Cardiac muscle cell (in vitro differentiated cells and primary cell): ENCODE data around the gene SCGB1C2. TPM values are rescaled to one million over a fixed set of nuclear protein-coding genes. Genes with fewer than 3 reads are reported as not detected.

ENCODE experiments used
- DNase-seq, 2 donors: peaks; one replicate each; pipeline versions ENCODE4 v3.0.0 to v3.0.0-alpha.2; 2010 to 2017; ENCODE audit warnings: low read depth in 1 of 2, low spot score in 1 of 2
- H3K27ac ChIP-seq: fragments of 200-600 bp; sonication (generic); 2 replicates; pipeline ENCODE4 v1.5.1; 2016
- H3K27me3 ChIP-seq: fragments of 200-600 bp; sonication (generic); 2 replicates; pipeline ENCODE4 v1.6.0; 2016; ENCODE audit warnings: control low read depth
- H3K36me3 ChIP-seq: fragments of 200-600 bp; sonication (generic); 2 replicates; pipeline ENCODE4 v1.5.1; 2016; ENCODE audit warnings: control low read depth
- H3K4me1 ChIP-seq: fragments of 200-600 bp; sonication (generic); 2 replicates; pipeline ENCODE4 v1.8.1; 2017; ENCODE audit warnings: low read depth, mild to moderate bottlenecking, mixed run types
- H3K4me3 ChIP-seq: fragments of 200-600 bp; sonication (generic); 2 replicates; pipeline ENCODE4 v1.5.1; 2016; ENCODE audit warnings: mild to moderate bottlenecking
- H3K9me3 ChIP-seq: fragments of 200-600 bp; sonication (generic); 2 replicates; pipeline ENCODE4 v1.5.1; 2017; ENCODE audit warnings: low read depth, mild to moderate bottlenecking, control low read depth
- CTCF ChIP-seq: IDR thresholded peaks from 2 replicates; pipeline ENCODE4 v1.5.1; 2012; ENCODE audit warnings: low read depth, mild to moderate bottlenecking, low read length
- polyA plus RNA-seq: library from polyadenylated mRNA; unstranded; fragments of >200 nt; fragmentation: Nextera tagmentation; extraction: Ambion mirVana; gene quantifications from 2 replicates; pipeline ENCODE4 v1.2.1, GENCODE V29; 2016
- total RNA-seq: library from RNA; depleted of rRNA; stranded (reverse); fragments of >200 nt; gene quantifications from 2 replicates; pipeline ENCODE4 v1.2.3, GENCODE V29; 2016

SCGB1C2 gene
- total and polyA plus RNA-seq, 2 experiments from 2014 or later, result not detected

GRCh38 chr17:160336-160735, 23.0 kb downstream of the SCGB1C2 start:
- Histone ChIP-seq H3K36me3 (no peaks in the 10 kb centered on the region), H3K27me3 (no peaks in the 10 kb centered on the region), H3K4me1 (no peaks in the 10 kb centered on the region), H3K9me3 (no peaks in the 10 kb centered on the region), H3K4me3 (no peak overlapping the region), H3K27ac (no peak overlapping the region)
- DNase-seq, result no peak
- TF ChIP-seq CTCF, result no peak

GRCh38 chr17:161481-161880, 24.1 kb downstream of the SCGB1C2 start:
- Histone ChIP-seq H3K27me3 (no peaks in the 10 kb centered on the region), H3K27ac (no peak overlapping the region), H3K36me3 (no peaks in the 10 kb centered on the region), H3K4me1 (no peaks in the 10 kb centered on the region), H3K4me3 (no peak overlapping the region), H3K9me3 (no peaks in the 10 kb centered on the region)
- no peak for TF ChIP-seq CTCF
- DNase-seq, result no peak

- Histone ChIP-seq H3K4me3 (no peak overlapping the region), H3K4me1 (no peaks in the 10 kb centered on the region)
- TF ChIP-seq CTCF, result no peak
Observed at GRCh38 chr17:162689-163088, 25.3 kb downstream of the SCGB1C2 start.

GRCh38 chr17:163514-164098, 26.2 kb downstream of the SCGB1C2 start:
- Histone ChIP-seq H3K27me3 (no peaks in the 10 kb centered on the region), H3K4me1 (no peaks in the 10 kb centered on the region), H3K27ac (no peak overlapping the region), H3K9me3 (no peaks in the 10 kb centered on the region), H3K4me3 (no peak overlapping the region), H3K36me3 (no peaks in the 10 kb centered on the region)
- DNase-seq, result no peak
- TF ChIP-seq CTCF, result peak; percentile 15

More at GRCh38 chr17:162689-163088, 25.3 kb downstream of the SCGB1C2 start:
- no peaks in the 10 kb centered on the region for H3K9me3 ChIP-seq
- no peak for DNase-seq
- no peaks in the 10 kb centered on the region for H3K27me3 ChIP-seq
- no peaks in the 10 kb centered on the region for H3K36me3 ChIP-seq
- H3K27ac ChIP-seq, result no peak overlapping the region

GRCh38 chr17:164303-165235, 27.2 kb downstream of the SCGB1C2 start:
- Histone ChIP-seq H3K27me3 (no peaks in the 10 kb centered on the region), H3K27ac (no peak overlapping the region), H3K36me3 (no peaks in the 10 kb centered on the region), H3K9me3 (no peaks in the 10 kb centered on the region), H3K4me1 (no peaks in the 10 kb centered on the region), H3K4me3 (no peak overlapping the region)
- peak; percentile 72 to 81 for DNase-seq
- peak; percentile 67 for TF ChIP-seq CTCF
